ENCODE data around the gene DIPK1B.

DIPK1B gene

DNA sequence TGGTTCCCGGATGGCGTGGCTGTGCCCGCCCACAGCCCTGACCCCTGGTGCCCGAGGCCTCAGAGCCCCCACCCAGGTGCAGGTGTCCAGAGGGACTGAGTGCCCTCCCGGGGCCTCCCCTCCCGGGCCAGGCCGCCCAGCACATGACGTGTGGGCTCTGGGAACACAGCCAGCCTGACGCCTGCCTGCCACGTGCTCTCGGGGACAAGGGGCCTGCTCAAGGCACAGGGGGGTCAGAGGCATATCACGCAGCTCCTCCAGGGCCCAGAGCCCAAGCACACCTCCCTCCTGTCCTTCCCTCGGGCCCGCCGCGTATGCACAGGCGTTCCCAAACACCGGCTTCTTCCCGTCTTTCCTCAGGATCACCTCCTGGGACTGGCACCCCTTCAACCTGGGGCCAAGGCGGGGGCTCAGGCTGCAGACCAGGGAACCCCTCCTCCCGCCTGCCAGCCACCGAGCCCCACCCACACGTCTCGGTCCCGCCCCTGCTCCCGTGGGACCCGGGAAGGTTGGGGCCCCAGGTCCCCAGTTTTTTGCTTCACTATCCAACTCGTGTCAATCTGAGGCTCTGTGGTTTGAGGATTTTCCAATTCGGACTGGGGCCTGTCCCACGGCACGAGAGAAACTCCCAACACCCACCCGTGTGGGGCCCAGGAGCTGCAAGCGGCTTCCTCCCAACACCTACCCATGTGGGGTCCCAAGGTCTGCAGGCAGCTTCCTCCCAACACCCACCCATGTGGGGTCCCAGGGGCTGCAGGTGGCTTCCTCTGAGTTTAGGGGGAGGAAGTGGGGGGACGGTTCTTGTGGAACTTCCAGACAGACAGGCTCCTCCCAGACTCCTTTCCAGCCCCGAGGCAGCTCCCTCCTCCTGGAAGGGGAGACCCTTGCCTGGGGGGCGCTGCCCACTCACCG is 28.9 kb downstream of the DIPK1B start:
- no peak for DNase-seq

DNA sequence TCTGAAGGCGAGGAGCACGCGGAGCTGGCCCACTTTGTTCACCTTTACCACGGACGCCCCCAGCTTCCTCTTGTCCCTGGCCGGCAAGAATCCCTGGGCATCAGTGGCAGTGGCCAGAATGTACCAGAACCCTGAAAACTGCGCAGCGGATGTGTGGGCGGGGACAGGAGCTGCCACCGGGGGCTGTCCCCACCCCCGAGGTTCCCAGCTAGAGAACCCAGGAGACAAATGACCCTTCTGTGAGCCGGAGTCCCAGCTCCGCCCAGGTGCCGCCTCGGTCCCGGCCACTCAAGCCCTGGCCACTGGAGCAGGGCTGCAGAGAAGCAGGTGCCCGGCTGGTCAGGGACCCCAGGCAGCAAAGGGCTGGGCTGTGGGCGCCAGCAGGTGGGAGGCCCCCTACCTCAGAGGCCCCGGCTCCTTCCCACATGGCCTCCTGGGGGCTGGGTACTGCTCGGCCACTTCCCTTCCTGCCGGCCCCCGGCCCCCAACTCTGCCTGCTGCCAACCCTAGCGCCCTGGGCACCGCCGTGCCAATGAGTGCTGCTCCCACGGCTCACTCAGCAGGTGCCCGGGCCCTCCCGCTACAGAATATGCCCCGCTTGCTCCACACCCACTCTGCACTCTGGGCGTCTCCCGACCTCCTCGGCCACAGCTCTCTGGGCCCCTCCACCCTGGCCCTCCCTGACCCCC is 29.7 kb downstream of the DIPK1B start:
- no peak for DNase-seq

DNA sequence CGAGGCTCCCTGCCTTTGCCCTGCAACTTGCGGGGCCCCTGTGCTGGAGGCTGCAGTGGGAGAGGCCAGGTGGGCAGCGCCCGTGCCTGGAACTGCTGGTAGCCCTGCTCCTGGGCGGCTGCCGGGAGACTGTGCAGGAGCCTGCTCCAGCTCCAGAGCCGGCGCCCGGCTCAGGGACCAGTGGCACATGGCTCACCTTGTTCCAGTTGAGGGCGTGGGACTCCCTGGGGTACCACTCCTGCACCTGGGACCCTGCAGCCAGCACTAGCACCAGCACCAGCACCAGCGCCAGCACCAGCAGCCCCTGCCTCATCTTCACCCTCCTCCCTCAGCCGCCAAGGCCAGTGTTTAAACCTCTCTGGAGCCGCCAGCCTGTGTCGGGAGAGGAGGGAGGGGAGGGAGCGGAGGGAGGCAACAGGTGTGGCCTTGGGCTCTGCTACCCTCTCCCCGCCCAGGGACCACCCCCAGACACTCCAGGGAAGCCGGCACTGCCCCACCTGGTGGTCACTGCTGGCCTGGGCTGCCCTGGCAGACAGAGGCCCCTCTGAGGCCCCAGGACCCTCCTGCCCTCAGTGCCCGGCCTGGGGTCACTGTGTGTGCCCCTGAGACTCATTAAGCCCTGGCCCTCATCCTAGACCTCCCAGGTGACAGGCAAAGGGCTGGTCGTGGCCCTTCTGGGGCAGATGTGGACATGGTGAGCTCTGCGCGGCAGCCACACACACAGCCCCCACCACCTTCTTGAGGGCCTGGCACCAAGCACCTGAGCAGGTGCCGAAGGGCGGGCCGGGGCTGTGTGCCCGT is 30.4 kb downstream of the DIPK1B start, which contains the start of gene LCN10:
Gene LCN10, minus strand, starts transcription at position 350 of the 801 bp plus-strand sequence. Its CDS starts 37 bp downstream, at position 313.
- no peak for DNase-seq

DNA sequence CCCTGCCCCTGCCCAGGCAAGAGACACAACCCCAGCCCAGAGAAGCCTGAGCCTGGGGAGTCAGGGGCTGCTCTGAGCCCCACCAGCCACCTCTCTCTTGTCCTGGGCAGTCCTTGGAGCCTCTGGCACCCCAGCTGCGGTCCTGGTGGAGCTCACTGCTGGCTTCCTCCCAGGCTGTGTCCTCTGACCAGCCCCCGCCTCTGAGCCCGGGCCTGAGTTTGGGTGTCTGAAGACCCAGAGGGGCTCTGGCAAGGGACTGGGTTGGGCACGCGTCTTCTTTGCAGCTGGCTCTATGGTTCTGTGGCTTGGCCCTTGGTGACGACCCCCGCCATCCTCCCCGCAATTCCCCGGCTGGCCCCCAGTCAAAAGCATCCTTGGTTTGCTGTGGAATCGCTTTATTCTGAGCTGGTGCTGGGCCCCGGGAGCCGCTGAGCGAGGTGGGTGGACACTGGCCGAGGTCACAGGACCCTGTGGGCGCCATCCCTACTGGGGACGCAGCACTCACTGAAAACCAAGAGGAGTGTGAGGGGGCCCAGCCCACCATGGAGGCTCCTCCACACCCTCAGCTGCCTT is 31.4 kb downstream of the DIPK1B start:
- DNase-seq: no peak

DNA sequence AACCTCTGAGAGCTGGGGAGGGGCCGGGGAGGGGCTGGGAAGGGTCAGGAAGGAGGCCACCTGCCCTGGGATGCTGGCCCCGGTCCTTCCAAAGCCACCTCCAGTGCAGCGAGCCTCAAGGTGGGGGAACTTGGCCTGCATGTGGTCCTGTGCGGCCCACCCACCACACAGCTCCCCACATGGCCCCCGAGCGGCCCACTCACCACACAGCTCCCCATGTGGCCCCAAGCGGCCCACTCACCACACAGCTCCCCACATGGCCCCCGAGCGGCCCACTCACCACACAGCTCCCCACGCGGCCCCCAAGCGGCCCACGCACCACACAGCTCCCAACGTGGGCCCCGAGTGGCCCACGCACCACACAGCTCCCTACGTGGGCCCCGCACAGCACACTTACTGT is 32.4 kb downstream of the DIPK1B start:
- no peak for DNase-seq

DNA sequence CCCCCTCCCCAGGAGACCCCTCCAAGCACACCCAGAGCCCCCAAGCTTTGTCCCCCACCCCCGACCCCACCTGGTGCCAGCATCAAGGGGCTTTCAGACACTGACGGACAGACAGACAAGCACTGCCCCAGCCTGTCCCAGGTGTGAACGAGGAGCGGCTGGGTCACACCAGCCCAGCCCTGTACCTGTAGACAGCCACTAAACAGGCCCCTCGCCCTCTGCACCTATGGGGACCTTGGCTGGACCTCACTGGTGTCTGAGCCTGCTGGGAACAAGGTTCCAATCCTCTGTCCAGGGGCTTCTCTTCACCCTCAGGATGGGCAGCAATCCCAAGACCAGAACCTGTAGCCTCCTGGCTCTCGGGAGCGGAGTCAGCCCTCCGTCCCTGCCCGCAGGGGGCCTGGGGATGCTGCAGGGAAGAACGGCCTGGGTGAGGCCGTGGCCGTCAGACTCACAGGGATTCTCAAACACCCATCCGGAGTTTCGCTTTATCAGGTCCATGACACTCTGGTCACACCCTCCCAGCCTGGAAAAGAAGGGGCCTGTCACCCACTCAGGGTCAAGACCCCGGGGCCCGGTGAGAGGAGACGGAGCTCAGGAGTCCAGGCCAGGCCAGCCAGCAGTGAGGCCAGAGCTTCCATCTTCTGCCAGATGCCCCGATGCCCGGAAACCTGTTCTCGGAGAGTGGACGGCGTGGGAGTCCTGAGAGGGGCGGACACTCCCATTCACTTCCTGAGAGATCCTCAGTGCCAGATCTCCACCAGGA is 33.2 kb downstream of the DIPK1B start:
- no peak for DNase-seq

DNA sequence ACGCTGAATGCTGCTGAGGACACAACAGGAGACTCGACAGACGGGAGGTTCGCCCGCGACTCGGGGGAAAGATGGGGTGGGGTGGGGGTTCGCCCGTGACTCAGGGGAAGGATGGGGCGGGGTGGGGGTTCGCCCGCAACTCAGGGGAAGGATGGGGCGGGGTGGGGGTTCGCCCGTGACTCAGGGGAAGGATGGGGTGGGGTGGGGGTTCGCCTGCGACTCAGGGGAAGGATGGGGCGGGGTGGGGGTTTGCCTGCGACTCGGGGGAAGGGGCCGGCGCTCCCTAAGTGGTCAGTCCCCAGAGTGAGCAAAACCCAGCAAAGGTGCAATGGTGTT is 33.8 kb downstream of the DIPK1B start:
- DNase-seq: no peak

DNA sequence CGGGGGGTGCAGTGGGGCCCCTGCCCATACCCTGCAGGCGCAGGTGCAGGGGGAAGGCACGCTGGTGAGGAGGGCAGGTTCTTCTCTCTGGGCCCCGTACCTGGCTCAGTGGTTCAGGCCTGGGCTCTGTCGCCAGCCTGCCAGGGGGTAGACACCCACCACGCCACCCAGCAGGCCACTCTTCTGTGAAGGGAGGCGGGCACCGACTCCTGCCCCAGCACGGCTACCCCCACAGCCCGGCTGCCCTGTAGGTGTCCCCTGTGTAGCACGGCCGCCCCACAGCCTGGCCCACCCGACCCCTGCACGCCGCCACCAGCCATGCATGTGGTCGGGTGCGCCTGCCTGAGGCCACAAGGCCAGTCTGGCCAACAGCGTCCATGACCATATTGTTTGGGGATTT is 34.2 kb downstream of the DIPK1B start:
- DNase-seq: no peak

DNA sequence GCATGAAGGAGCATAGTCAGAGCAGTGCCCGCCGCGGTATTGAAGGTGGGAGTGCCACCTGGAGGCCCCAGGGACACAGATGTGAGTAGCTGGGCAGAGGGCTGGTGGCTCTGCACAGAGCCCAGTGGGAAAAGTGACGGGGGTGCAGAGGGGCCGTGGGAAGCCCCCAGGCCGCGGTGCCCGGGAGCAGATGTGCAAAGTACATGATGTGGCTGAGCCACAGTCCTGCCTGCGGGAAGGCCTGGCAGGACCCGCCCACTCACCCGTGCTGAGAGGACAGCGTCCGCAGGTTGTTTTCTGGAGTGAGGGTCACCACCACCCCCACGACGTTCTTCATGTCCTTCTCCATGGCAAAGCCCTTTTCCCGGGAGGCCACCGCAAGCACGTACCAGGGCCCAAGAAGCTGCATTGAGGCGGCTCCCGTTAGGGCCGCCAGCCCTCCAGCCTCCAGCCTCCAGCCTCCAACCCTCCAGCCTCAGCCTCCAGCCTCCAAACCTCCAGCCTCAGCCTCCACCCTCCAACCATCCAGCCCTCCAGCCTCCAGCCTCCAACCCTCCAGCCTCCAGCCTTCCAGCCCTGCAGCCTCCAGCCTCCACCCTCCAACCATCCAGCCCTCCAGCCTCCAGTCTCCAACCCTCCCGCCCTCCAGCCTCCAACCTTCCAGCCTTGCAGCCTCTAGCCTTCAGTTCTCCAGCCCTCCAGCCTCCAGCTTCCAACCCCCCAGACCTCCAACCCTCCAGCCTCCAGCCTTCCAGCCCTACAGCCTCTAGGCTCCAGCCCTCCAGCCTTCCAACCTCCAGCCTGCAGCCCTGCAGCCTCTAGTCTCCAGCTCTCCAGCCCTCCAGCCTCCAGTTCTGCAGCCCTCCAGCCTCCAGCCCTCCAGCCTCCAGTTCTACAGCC is 35.0 kb downstream of the DIPK1B start:
- no peak for DNase-seq

DNA sequence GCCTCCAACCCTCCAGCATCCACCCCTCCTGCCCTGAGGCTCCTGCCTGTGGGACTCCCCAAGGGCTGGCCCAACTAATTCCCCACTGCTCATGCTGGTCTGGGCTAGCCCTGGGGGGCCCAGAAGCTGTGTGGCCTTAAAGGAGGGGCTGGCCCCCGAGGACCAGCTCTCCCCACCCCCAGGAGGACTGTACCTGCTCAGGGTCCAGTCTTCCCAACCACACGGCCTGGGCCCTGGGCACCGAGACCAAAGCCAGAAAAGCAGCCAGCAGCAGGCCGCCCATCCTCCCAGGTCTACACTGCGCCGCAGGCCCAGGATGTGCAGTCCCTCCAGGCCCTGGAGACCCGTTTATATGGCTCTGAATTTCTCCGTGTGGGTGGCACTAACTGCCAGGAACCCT is 35.8 kb downstream of the DIPK1B start, which contains the start of gene LCN6:
Gene LCN6, minus strand, starts transcription at position 325 of the 400 bp plus-strand sequence. Its CDS starts 42 bp downstream, at position 283.
- DNase-seq: no peak

DNA sequence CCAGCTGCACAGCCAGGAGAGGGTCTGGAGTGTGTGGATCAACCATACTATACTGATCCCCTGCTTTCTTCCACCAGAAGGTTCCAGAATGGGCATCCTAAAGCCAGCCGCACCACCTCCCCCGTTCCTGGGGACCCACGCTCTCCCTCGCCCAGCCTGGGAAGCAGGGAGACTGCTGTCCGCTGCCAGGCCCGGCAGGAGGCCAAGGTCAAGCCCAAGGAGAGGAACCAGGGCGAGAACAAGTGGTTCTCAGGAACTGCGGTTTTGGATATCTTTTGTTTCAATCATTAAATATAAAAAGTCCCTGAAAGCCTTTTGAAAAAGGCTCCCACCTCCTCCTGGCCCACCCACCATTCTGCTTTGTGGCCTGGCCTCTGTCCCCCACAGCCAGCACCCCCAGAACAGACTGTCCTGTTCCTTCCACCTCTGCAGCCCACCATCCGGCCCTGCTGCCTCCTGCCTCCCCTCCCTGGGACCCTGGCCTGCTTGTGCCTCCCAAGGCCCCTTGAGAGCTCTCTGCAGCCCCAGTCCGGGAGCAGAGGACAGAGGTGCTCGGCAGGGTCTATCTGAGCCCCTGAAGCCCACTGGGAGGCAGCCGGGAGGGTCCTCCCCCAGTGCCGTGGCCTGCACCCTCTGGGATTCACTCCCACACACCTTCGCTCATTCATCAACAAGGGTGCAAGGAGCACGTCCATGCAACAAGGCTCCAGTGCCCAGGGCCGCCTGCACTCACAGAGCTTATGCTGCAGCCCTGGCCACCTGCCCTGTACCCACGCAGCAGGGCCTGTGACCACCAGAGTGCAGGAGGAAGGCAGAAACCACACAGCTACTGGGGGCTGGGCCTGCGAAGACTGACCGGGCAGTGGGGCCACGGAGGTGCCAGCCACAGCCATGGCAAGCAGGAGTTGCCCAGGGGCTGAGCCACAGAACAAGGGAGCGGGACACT is 36.6 kb downstream of the DIPK1B start:
- DNase-seq: no peak

DNA sequence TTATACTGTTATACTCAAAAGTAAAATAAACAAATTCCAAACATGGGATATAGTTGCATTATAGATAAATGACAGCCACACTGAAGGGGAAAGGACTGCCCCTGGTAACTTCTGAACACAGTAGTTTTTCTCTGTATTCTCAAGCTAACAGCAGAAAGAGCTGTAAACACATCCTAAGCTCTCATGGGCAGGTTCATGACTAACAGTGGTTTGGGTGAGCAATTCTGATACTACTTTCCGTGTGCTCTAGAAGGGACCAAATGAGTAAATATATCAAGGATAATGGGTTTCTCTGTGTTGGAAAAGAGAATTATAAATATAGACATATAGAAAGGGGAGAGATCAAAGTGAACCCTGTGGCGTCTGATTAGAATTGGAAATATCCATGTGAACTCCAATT is 38.2 kb downstream of the DIPK1B start:
- DNase-seq: no peak

DNA sequence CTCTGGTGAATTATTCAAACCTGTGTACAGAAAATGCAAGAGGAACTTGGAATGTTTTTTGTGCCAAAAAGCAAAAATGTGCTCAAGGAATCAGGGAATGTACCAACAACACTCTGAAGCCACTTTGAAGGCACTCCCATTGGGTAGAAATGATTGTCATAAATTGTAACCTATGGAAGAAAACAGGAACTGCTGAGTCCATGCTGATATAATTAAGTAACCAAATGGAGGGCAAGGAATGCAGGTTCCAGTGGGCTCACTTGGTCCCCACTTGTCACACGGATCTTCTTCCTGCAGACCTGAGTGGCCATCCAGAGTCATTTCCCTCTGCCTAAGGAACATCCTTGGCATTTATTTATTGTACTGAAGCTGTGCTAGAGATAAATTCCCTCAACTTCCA is 38.9 kb downstream of the DIPK1B start:
- no peak for DNase-seq

DNA sequence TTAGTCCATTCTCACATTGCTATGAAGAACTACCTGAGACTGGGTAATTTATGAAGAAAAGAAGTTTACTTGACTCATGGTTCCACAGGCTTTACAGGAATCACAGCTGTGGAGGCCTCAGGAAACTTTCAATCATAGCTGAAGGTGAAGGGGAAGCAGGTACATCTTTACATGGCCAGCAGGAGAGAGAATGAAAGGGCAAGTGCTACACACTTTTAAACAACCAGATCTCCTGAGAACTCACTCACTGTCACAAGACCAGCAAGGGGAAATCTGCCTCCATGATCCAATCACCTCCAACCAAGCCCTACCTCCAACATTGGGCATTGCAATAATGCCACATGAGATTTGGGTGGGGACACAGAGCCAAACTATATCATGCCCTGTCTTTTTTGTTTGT is 39.4 kb downstream of the DIPK1B start:
- no peak for DNase-seq

DNA sequence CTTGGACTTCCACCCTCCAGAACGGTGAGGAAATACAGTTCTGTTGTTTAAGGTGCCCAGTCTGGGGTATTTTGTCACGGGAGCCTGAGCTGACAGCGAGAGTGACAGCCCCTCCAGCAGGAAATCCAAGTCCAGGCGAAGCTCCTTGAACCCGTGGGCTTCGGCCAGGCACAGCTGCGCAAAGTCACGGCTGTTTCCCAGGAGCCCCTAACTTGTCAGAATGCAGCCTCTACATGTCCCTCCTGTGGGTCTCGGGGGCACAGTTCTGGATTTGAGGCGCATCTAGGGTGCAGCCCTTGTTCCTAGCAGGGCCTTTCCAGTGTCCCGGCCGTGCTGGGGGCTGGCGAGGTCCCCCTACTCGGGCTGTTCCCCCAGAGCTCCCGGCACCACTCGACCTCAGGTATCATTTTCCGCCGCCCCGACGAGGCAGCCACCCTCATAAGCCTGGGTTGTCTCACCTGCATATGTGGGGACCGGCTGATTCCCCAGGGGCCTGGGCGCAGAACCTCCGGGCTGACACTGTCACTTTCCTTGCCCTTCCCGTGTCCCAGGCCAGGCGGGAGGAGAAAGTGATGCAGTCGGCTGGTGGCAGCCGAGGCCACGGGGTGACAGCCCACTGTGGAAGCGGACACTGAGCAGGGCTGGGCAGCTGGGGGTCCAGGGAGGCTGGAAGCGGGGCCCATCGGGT is 41.1 kb downstream of the DIPK1B start:
- no peak for DNase-seq

DNA sequence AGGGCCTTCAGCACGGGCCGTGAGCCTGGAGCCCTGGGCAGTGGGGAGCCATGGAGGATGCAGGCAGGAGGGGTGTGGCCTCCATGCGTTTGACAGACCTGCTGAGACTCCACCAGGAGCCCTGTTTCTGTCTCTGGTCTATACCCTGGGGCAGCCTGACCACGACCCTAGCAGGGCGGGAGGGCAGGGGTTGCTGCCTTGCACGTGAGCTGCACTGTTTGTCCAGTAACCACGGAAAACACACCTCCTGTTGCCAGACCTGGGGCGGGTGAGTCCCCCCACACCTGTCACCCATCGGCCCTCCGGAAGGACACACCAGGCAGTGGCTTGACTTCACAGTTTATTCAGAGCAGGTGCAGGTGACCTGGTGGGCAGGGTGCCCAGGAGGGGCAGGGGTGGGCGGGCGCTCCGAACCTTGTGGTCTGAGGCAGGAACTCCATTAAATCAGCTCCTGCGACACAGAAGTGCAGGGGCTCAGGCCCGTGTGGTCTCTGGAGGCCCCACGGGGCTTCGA is 41.7 kb downstream of the DIPK1B start:
- no peak for DNase-seq

DNA sequence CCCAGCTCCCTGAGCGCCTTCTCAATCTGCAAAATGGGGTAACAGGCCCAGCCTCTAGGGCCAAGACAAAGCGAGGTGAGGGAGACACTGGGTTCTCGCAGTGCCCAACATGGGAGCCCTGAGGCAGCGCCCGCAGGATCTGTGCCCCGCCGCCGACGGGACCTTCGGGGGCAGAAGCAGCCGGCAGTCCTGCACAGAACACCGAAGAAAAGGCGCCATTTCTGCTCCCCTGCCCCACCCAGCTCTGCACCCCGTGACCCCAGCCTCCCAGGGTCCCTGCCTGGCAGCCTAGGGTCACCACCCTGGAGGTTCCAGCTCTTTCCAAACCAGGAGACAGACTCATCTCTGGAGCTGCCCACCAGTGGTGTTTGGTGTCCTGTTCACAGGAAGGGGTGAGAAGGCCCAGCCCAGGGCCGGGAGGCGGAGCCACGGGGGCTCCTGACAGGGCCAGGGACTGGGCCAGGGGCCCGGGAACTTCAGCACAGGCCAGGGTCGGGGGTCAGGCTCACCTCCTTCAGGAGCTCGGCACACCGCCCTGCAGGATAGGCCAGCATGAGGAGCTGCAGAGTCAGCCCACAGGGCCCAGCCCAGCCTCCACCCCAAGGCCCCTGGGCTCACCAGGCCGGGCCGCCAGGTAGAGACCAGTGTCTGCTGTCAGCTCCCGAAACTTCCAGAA is 42.4 kb downstream of the DIPK1B start:
- no peak for DNase-seq
